DMS114 treated with DMSO at 0.1 percent for 48 hours (cell line): ENCODE measurements around the gene CMIP.

ENCODE experiments used
- DNase-seq: peaks from one replicate; lab custom pipeline; 2025; ENCODE audit not compliant: unreplicated experiment; lab: John Stamatoyannopoulos, UW

Gene CMIP

DNA sequence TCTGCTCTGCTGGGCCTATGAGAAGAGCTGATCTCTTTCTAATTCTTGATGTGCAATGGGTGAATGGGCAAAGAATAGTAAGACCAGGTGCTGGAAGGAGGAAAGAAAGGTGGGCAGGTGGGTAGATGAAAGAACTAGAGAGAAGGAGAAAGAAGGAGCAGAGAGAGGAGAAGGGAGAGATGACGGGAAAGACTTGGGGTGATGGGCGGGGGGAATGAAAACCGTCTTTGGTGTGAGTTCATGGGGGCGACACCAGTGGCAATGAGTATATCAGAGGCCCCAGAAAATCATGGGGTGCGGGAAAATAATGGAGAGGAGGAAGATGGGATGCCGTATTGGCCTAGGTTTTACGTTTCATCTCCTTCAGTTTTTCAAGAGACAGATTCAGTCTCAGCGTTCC lies 205.7 kb downstream of the CMIP start:
- DNase-seq: no peak

DNA sequence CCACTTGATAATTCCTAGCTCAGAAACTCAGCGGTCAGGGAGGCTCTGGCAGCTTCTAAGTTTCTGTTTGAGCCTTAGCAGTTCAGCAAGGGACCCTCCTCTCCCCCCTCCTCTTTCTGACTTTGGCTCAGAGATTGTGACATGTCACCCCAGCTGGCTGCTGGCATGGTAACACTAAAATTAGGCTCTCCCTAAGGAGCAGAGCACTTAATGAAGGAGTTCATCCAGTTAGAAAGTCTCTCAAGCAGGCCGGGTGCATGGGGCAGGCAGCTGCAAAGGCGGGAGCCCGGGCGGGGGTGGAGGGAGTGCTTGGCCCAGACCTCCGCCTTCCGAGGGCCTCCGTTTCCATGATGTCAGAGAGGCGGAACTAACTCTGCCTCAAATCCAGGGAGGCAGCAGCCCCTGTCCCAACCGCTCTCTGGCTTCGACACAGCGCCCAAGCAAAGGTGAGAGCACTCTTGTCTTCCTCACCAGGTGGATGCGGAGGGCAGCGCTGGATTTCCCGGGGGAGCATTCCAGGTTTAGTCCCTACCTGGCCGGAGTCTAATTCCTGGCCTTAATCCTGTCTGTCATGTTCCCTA lies 206.5 kb downstream of the CMIP start:
- no peak for DNase-seq

DNA sequence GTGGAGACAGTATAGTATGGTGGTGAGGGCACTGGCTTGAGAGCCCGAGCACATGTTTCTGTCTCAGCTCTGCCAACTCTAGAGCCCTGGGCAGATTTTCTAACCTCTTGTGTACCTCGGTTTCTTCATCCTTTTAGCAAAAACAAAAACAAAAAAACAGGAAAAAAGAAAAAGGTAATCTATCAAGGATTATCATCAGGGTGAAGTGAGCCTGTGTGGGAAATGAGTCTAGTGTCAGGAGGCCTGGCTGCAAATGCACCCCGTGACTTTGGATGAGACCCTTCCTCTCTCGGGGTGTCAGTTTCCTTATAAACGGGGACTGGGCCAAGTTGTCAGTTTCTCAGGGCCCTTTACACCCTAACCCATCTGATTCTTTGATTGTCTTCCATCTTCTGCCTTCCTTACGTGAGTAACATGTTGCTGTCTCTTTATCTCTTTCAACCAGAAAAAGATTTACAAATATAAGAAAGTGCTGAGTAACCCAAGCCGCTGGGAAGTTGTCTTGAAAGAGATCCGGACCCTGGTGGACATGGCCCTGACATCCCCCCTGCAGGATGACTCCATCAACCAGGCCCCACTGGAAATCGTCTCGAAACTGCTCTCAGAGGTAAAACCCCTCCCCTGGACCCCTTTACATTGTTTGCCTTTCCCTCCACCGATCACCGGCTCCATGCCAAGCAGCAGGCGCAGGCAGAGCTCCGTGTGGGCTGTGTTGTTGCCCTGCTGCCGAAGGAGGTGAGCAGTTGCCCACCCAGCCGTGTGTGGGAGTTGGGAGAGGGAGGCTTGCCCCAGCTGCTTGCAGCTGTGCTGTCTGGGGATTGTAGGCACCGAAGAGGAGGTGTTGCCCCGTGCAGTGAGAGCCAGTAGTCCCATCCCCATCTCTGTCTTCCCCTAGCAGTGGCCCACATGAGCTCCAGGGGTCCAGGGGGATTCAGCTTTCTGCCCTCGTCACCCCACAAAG lies 207.4 kb downstream of the CMIP start:
- DNase-seq: no peak

DNA sequence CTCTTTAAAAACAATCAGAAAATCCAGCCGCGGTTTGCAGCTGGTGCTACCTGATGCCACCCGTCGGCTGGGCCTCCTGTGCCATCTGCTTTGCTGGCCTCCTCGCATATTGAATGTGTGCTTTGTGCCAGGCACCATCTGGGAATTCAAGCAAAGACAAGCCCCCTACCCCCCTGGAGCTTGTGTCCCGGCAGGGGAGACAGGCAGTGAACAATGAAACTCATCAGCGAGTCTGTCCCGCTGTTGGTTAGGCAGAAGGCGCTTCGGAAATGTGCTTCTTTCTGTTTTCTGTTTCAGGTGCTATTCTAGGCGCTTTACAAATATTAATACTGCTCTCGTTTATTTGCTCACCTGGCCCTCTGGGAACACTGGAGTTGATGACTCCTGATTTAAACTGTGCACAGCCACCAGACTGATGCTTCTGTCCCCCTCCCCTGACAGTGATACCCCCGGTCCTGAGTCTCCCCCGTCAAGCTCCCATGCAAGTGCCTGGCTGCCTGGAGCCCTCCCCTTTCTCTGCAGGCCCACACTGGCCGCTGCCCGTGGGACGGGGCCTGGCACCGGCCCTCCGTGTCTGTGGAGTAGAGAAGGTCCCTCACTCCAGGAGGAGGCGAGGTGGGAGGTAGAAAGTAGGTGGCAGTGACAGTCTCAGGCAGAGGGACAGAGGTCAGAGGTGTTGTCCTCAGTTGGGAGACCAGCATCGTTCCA lies 208.3 kb downstream of the CMIP start:
- DNase-seq: no peak

DNA sequence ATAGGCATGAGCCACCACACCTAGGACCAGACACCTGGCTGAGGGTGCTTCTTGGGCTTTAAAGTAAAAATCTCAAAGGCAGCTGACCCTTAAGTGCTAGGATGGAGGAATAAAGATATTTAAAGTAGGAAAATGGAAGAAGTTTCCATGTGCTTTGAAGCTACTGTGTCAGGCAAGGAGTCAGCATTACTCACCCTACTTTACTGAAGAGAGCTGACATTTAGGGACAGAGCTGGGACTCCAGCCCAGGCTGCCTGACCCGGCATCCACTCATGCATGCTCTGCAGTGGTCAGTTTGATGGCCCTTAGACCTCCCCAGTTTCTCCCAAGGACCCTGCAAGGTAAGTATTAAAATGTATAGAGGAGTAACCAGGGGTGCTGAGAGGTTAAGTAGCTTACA lies 209.7 kb downstream of the CMIP start:
- no peak for DNase-seq

DNA sequence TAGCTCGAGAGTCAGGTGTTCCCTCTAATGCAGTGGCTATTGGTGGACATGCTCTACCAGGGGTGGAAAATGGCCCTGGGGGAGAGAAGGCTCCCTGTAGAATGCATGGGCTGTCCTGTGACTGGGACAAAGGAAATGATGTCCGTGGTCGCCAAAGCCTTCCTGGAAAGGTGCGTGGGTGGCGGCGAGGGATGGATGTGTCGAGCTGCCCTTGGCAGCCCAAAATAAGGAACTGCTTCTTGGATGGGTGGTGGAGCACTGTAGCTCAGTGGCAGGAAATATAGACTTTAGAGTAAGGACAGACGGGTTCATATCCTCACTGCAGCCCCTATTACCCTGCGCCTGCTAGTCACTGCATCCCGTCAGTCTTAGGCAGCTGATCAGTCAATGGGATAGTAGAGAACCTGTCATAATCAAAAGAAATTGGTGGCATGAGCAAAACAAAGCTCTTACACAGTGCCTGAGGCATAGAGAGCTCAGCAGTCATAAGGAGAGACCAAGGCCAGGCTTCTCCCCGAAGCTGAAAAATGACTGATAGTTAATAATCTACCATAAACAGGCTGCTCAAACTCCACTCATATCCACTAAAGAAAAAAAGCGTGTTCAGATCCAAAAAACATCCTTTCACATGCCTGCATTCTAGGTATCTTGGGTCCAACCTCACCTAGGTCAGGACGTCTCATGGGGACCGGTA lies 211.0 kb downstream of the CMIP start:
- no peak for DNase-seq

DNA sequence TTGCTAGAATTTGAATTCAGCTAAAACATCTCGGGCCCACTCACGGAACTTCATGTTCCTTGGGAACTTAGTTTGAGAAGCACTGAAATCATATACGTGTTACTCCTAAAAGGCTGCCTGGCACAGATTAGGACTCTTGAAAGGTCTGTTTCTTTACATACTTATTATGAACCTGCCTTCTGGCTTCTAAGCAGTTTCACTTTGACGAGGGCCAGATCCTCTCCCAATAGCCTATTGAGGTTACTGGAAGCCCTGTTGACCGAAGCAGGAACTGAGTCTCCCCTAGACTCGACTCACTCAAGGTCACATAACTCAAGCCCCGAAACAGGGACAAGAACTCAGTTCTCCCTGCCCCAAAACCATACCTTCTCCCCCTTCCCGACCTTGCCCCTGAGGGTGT lies 212.6 kb downstream of the CMIP start:
- no peak for DNase-seq

DNA sequence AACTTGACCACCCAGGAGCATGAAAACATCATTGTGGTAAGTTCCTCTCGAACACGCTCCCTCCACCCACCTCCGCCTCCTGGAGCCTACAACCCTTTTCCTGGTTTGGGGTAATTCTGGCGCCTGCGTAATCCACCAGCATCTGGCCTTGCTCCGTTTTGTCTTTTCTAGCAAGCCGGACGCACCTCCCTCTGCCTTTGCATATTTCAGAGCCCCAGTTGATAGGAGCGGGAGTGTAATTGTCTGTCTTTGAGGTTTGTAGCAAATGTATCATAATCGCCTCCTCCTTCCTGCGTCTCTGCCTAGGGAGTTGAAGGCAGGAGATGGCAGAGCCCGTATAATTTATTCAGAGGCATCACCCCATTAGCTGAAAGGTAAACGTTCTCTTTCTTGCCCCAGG lies 213.2 kb downstream of the CMIP start:
- no peak for DNase-seq

DNA sequence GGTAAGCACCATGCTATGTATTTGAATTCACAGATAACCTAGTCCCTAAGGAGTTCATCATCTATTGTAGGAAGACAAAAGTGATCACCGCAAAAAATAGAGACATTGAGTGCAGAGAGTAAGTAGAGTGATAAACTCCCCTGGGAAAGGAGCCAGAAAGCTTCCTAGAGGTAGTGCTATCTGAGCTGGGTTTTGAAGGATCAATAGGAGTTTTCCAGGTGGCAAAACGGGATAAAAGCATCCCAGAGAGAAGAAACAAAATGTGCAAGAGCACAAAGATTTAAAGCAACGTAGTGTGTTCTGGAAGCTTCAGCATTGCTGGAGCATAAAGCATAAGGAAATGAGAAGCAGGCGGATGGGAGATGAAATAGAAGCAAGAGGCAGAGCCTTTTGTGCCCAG lies 213.8 kb downstream of the CMIP start:
- no peak for DNase-seq

DNA sequence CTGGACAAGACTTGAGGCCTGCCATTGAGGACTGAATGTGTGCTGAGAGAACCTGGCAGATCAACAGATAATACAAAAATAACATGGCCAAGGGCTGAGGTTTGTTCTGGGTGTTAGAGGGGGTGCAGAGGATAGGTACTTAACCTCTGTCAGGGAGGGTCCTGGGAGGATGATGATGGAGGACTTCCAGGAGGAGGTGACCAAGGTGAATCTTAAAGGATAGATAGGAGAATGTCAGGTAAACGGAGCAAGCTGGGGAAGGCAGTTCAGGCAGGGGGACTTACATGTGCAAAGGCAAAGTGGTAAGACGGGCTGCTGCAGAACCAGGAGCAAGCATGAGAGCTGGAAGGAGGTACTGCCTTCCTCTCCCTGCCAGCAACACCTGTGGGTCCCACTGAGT lies 214.6 kb downstream of the CMIP start:
- DNase-seq: no peak

DNA sequence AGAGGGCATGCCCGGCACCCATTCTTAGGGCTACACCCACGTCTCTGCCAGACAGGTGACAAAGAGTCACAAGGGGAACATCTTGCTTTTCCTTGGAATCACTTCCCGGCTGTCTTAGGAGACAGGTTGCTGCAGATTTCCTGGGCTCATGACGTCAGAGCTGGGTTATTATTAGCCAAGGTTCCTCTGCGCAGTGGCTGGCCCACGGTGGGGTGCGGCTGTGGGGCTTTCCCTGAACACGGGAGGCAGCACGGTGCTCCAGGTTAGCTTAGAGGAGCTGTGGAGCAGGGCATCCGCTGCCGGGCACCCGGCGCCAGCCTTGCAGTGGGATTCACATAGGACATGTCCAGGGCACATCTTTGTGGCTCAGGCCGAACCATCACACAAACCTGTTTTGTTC lies 216.5 kb downstream of the CMIP start:
- no peak for DNase-seq

DNA sequence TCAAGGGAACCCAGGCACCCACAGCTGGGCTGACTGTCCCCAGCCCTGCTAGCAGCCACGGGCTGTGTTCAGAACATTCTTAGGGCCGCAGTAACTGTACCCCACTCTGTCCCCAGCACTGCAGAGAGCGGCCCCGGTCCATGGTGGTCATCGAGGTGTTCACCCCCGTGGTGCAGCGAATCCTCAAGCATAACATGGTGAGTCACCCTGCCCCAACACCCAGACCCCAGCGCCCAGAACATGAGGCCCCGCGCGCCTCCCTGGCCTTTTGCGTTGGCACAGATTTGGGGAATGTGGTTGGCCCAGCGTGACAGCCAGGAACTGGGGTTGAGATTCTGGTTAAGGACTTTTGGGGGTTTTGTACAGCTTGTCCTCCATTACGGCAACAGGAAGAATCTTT lies 219.5 kb downstream of the CMIP start:
- no peak for DNase-seq

DNA sequence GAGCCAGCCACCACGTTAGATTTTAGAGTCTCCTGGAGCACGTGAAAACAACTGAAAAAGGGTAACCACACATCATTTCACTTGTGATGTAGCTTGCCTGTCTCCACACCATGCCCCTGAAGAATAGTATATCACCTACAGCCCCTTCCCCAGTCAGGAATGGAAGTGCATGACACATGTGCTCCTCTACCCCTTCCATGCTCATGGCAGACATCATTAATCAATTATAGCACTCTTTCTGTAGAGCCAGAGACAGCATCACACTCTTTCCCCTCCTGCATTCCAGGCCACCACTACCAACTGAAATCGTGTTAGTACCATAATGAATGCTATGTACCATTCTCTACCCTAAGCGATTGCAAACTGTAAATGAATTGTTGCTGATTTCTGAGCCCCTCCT lies 221.0 kb downstream of the CMIP start:
- no peak for DNase-seq

DNA sequence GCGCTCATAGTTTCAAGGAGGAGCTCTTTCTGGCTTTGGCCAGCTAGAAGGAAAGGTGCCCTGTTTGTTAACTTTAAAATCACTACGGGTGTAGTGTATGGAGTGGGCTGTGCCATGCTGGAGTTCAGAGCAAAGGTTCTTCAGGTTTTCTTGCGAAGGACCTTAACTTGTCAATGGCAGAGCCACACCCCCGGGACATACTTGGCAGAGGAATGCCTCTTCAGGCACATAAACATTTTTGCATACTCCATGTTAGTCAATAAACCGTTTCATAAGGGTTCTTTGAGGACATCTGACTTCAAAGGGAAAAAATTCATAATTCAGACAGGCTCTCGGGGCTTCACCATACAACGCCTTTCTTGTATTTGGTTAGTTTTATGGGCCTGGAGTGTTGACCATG lies 221.5 kb downstream of the CMIP start:
- no peak for DNase-seq

DNA sequence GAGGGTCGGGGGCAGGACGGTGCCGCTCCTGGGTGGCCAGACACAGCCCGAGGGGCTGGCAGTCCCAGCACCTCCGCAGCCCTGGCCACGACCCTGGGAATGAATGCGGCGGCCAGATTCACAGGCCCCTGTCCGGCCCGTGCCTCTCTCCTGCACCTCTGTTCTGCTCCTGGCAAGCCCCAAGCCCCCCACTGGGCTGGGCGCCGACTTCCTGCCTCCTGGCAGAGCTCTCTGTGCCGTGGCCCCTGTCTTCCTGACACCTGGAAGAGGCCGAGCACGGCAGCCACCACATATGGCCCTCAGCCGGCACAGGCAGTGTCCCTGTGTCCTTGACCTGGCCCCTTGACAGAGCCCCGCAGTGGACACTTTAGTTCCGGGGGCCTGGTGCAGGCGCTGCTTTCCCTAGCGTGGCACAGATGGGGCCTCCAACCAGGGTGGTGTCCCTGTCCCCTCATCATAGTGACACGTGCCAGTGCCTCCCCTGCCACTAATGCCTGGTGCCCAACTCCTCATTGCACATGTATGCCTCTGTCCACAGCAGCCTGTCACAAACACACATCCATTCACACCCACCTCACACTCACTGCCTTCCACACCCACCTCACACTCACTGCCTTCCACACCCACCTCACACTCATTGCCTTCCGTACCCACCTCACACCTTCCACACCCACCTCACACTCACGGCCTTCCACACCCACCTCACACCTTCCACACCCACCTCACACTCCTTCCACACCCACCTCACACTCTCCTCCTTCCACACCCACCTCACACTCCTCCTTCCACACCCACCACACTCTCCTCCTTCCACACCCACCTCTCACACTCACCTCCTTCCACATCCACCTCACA lies 223.9 kb downstream of the CMIP start:
- no peak for DNase-seq

DNA sequence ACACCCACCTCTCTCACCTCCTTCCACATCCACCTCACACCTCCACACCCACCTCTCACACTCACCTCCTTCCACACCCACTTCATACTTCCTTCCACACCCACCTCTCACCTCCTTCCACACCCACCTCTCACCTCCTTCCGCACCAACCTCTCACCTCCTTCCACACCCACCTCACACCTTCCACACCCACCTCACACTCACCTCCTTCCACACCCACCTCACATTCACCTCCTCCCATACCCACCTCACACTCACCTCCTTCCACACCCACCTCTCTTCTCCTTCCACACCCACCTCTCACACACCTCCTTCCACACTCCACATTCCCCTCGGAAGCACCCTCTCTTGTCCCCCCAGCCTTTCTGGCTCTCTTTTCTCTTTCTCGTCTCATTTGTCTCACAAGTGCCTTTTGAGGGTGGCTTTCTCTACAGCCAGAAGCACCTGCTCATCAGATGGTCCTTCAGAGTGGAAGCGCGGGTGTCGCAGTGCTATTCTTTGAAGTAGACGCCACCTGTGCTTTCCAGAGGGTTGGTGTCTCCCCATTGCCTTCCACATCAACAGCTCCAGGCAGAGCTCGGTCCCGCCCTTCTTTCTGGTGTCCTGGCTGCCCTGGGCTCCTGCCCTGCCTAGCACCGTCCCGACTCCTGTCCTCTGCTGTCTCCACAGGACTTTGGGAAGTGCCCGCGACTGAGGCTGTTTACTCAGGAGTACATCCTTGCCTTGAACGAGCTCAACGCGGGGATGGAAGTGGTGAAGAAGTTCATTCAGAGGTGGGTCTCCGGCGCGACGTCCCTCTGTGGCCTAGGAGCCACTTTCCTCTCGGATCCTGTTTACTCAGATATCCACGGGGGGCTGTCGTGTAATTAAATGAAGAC lies 225.1 kb downstream of the CMIP start:
- DNase-seq: no peak

DNA sequence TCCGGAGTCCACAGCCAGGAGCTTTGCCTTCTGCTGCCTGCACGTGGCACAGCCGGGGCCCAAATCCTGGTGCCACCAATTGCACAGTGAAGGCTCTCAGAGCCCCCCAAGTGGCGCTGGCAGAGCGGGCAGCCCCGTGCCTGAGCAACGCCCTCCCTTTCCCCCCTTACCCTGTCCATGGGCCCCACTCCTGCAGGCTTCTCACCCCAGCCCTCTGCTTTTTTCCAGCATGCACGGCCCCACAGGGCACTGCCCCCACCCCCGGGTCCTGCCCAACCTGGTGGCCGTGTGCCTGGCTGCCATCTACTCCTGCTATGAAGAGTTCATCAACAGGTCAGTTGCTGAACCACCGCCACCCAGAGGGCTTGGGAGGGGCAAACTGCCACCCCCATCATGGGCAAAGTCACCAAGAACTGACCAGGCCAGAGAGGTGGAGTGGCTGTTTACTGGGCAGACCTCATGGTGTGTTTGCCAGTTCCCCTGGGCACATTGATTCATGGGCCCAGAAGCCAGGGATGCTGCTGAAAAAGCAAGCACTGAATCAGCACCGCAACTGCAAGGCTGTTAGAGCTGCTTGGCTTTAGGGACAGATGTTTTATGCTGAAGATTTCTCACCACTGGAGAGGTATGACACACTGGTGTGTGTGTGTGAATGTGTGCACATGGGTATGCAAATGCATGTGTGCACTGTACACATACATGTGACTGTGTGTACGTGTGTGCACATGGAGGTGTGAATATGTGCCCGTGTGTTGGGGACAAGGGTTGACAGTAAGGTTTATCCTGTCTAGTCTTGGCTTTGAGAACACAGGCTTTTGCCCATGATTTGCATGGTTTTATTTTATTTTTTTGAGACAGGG lies 227.4 kb downstream of the CMIP start:
- no peak for DNase-seq

DNA sequence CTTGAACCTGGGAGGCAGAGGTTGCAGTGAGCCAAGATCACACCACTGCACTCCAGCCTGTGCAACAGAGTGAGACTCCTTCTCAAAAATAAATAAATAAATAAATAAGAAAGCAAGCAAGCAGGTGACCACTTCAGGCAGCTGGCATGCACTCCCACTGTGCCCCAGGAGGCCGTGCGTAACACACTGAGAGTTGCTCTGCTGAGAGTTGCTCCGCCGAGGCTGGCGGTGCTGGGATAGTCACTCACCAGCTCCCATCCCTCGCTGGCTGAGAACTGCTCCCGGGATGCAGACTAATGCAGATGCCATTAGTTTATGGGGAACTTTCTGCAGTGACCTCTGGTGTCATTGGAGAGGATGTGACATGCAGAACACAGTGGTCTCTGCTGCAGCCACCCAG lies 228.8 kb downstream of the CMIP start:
- DNase-seq: no peak

DNA sequence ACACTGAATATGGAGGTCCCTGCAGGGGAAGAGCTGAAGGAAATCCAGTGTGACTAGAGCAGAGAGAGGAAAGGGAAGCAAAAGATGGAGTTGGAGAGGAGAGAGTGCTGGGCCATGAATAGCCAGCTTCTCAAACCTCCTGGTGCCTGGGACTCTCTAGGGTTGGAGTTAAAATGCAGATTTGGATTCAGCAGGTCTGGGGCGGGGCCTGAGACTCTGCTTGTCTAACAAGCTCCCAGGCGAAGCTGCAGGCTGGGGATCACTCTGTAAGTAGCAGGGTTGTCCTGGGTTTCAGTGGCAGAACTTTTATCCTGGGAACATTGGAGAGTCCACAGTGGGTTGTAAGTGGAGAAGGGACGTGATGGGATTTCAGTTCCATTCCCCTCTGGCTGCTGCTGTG lies 231.1 kb downstream of the CMIP start:
- DNase-seq: no peak
